Measurements from ENCODE around the gene OTUD3. TPM values are rescaled to one million over a fixed set of nuclear protein-coding genes. Genes with fewer than 3 reads are reported as not detected.

The OTUD3 gene
- total and polyA plus RNA-seq, 2 of the 13 experiments (the other 11 are each of a cell fraction or from before 2014, with no cell fraction given): 5.2 to 7.5 TPM

- TF ChIP-seq JUND (CRISPR knock-in tag; IDR thresholded peaks at IDR 0.05) (peak; percentile 90), ZNF292 (CRISPR knock-in tag; IDR thresholded peaks at IDR 0.05; ENCODE audit: borderline replicate concordance, low read depth) (peak; percentile 64; the same call in 1 of the 2 replicates), ZNF362 (CRISPR knock-in tag; IDR thresholded peaks at IDR 0.05; ENCODE audit: borderline replicate concordance) (peak; percentile 22; the same call in 1 of the 2 replicates), ARID3A (IDR thresholded peaks at IDR 0.05; ENCODE audit: low read depth, low read length) (peak; percentile 39; the same call in 1 of the 2 replicates), MTF1 (CRISPR knock-in tag; IDR thresholded peaks at IDR 0.05) (no peak), SMAD1 (CRISPR knock-in tag; IDR thresholded peaks at IDR 0.05; ENCODE audit: borderline replicate concordance, low read depth) (no peak), ZNF879 (CRISPR knock-in tag; IDR thresholded peaks at IDR 0.05) (no peak), HDAC2 (CRISPR knock-in tag; IDR thresholded peaks at IDR 0.05) (peak; percentile 85), ZFP1 (CRISPR knock-in tag; IDR thresholded peaks at IDR 0.05) (no peak), ATF7 (IDR thresholded peaks at IDR 0.05) (no peak), ATF7 (CRISPR knock-in tag; IDR thresholded peaks at IDR 0.05) (no peak), POGK (CRISPR knock-in tag; conservative IDR thresholded peaks at IDR 0.05) (no peak), AHR (CRISPR knock-in tag; IDR thresholded peaks at IDR 0.05) (no peak), ZFP90 (CRISPR knock-in tag; IDR thresholded peaks at IDR 0.05; ENCODE audit: borderline replicate concordance) (no peak), ZNF343 (CRISPR knock-in tag; IDR thresholded peaks at IDR 0.05) (no peak), SIN3B (IDR thresholded peaks at IDR 0.05; ENCODE audit: low read length) (no peak), SRSF9 (IDR thresholded peaks at IDR 0.05; ENCODE audit: borderline replicate concordance, insufficient read depth, low read depth, low read length, poor library complexity, severe bottlenecking) (no peak), ISX (CRISPR knock-in tag; conservative IDR thresholded peaks at IDR 0.05) (no peak), ZMAT5 (CRISPR knock-in tag; IDR thresholded peaks at IDR 0.05; ENCODE audit: borderline replicate concordance, low read depth) (no peak), RARA (CRISPR knock-in tag; IDR thresholded peaks at IDR 0.05) (peak; percentile 95), GATAD2A (CRISPR knock-in tag; IDR thresholded peaks at IDR 0.05) (peak; percentile 96), TAF1 (CRISPR knock-in tag; IDR thresholded peaks at IDR 0.05) (no peak), ELF3 (CRISPR knock-in tag; IDR thresholded peaks at IDR 0.05) (peak; percentile 90)
- TF ChIP-seq, protein P1, sequence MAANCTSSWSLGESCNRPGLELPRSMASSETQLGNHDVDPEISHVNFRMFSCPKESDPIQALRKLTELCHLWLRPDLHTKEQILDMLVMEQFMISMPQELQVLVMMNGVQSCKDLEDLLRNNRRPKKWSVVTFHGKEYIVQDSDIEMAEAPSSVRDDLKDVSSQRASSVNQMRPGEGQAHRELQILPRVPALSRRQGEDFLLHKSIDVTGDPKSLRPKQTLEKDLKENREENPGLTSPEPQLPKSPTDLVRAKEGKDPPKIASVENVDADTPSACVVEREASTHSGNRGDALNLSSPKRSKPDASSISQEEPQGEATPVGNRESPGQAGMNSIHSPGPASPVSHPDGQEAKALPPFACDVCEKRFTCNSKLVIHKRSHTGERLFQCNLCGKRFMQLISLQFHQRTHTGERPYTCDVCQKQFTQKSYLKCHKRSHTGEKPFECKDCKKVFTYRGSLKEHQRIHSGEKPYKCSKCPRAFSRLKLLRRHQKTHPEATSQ (CRISPR knock-in tag; IDR thresholded peaks at IDR 0.05; ENCODE audit: borderline replicate concordance): no peak
Measured at GRCh38 chr1:19925342-19926070, 43.3 kb downstream of the OTUD3 start (continued).
